GM20000 (cell line): ENCODE data around the gene OR4C6.

ENCODE experiments used
- DNase-seq: peaks from one replicate; pipeline ENCODE4 v3.0.0; 2012; ENCODE audit warnings: low spot score
- TF ChIP-seq, protein P1 (sequence below): IDR thresholded peaks from 2 replicates; pipeline ENCODE4 v1.5.1; 2012; ENCODE audit warnings: mild to moderate bottlenecking, control low read depth; ENCODE audit errors: extremely low read depth, missing control alignments

The OR4C6 gene

DNA sequence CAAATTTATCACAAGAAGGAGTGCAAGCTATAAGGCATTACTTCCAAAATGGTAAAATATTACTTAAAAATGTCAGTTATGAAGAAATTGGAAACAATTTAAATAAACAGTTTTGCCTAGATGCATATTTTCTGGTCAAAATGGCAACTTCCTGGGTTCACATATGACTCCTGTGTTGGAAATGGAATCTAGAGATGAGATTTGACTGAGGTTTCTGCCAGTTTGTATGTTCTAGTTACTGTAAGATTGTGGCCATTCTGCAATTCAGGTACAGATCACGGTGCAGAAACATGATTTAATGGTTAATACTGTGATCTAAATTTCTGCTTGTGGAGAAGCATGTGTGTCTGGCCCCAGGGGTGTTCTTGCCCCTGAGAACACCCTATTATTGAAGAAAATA lies 3.4 kb upstream of the OR4C6 start:
- TF ChIP-seq, protein P1, sequence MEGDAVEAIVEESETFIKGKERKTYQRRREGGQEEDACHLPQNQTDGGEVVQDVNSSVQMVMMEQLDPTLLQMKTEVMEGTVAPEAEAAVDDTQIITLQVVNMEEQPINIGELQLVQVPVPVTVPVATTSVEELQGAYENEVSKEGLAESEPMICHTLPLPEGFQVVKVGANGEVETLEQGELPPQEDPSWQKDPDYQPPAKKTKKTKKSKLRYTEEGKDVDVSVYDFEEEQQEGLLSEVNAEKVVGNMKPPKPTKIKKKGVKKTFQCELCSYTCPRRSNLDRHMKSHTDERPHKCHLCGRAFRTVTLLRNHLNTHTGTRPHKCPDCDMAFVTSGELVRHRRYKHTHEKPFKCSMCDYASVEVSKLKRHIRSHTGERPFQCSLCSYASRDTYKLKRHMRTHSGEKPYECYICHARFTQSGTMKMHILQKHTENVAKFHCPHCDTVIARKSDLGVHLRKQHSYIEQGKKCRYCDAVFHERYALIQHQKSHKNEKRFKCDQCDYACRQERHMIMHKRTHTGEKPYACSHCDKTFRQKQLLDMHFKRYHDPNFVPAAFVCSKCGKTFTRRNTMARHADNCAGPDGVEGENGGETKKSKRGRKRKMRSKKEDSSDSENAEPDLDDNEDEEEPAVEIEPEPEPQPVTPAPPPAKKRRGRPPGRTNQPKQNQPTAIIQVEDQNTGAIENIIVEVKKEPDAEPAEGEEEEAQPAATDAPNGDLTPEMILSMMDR = no peak
- no peak for DNase-seq

DNA sequence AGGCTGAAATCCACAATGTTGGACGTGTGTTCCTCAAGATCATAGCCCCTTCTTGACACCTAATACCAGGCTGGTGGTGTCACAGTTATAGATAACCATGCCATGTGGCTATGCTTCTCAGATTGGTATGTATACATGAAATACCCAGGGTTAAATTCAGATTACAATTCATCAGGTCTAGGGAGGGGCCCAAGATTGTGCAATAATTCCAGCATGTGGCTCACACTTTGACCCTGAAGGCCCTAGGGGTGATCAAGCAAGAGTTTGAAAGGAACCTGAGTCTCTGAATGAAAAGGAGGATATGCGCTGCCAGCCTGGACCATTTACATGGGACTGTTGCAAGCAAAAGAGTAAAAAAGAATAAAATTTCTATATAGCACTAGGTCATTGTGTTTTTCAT lies 7.4 kb downstream of the OR4C6 start:
- no peak for DNase-seq

DNA sequence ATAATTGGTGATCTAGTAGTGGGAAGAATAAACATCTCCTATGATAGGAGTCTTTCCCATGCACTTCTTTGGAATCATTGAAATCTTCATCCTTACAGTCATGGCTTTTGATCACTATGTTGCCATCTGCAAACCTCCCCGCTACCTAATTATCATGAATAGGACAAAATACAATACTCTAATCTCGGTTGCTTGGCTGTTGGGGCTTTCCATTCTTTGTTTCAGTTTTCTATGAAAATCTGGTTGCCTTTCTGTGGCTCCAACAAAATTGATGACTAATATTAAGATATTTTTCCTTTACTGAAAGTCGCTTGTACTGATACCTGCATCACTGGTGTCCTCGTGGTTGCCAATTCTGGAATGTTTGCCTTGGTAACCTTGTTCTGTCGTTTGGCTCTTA lies 11.9 kb downstream of the OR4C6 start:
- no peak for DNase-seq
- TF ChIP-seq, protein P1 = no peak

More for the DNA sequence above, 7.4 kb downstream of the OR4C6 start:
- TF ChIP-seq, protein P1 = no peak

DNA sequence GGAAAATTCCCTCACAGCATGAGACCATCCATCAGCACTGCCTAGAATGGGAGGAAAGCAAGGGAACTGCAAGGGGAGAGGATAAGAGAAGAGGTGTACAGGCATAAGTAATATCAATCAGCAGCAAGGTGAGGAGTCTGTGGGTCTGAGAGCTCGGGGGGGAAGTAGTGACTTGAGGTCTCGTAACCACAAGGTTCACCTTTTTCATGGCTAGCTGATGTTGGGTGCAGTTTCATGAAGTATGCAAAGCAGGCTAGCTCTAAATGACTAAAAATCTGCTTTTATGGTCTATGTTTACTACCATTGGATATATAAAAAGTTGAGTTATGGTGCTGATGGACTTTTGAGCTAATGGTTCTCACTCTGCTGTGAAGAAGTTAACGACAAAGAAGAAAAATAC lies 35.8 kb downstream of the OR4C6 start:
- DNase-seq = peak; percentile 4
- TF ChIP-seq, protein P1 = no peak

DNA sequence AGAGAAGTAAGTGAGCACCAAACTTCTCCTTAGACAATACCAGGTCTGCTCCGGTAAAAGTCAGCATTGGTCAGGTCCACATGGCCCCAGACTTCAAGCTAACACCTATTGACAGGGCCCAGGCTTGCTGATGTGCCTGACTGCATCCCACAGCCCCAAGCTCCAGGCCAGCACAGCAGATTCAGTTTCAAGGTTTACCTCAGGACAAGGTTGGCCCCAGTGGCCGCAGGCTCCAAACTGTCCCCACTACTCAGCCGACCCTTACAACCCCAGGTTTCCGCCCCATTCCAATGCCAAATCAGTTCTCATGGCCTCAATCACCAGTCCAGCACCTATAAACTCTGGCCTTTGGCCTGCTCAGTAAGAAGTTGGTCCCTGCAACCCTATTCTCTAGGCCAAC lies 39.4 kb downstream of the OR4C6 start:
- DNase-seq = no peak
- TF ChIP-seq, protein P1 = no peak

DNA sequence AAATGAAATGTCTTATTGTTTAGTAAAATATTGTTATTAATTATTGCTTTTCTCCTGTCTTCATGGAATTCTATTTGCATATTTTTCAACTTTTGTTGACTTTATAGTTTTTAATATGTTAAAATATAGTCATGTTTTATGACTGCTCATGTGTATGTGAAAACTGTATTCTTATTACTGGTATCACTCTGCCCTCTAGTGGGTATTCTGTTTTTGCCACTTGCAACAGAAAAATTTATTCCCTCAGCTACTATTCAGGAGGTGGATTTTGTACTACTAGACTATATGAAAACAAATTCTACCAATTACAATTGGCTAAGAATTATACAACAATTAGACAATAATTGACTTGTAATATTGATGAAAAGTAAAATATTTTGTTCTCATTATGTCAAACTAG lies 45.0 kb downstream of the OR4C6 start:
- TF ChIP-seq, protein P1 = peak; percentile 17
- peak; percentile 23 for DNase-seq

DNA sequence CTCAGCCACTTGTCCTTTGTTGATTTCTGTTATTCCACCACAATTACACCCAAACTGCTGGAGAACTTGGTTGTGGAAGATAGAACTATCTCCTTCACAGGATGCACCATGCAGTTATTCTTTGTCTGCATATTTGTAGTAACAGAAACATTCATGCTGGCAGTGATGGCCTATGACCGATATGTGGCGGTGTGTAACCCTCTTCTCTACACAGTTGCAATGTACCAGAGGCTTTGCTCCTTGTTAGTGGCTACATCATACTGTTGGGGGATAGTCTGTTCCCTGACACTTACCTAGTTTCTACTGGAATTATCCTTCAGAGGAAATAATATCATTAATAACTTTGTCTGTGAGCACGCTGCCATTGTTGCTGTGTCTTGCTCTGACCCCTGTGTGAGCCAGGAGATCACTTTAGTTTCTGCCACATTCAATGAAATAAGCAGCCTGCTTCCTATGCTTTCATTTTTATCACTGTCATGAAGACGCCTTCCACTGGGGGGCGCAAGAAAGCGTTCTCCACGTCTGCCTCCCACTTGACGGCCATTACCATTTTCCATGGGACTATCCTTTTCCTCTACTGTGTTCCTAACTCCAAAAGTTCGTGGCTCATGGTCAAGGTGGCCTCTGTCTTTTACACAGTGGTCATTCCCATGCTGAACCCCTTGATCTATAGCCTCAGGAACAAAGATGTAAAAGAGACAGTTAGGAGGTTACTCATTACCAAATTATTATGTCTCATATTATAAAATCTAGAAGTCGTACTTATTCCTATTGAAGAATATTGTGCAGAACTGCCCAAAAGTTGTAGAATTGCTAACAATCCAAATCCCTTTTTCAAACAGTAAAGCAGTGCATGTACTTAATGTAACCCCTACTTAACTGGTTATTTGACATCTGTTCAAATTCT lies 53.2 kb downstream of the OR4C6 start:
- TF ChIP-seq, protein P1 = peak; percentile 45
- DNase-seq = no peak
